ENCODE data around the gene NAT16. TPM values are rescaled to one million over a fixed set of nuclear protein-coding genes. Genes with fewer than 3 reads are reported as not detected.

The NAT16 gene
- total and polyA plus RNA-seq, 2 of the 13 experiments (the other 11 are each of a cell fraction or from before 2014, with no cell fraction given) = 0.04 TPM; not detected in 1

DNA sequence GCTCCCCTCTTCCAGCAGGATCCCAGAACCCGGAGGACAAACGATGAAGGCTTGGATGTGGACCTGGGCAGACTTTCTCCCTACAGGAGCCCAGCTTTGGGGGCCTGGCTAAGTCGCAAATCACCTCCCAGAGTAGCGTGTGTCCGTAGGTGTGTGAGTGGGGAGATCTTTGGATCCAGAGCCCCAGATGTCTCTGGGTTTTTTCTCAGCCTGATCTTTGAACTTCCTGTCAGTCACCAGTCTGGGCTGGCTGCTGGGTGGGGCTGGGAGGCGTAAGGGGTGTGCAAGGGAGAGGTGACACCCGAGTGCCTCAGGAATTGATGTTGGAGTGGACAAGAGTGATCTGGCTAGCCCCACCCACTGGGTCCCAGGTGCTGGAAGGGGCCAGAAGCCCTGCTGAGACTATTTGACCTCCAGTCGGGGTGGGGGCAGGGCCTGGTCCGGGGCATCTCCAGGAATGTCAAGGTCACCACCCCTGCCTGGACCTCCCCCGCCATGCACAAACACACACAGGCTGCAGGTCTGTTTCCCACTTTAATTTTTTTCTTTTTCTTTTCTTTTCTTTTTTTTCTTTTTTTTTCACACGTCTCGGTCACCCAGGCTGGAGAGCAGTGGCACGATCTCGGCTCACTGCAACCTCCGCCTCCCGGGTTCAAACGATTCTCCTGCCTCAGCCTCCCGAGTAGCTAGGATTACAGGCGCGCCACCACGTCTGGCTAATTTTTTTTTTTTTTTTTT, 20.9 kb upstream of the NAT16 start, which contains the start of gene MOGAT3 (continued):
- TF ChIP-seq, protein P1, sequence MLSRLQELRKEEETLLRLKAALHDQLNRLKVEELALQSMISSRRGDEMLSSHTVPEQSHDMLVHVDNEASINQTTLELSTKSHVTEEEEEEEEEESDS (CRISPR knock-in tag; IDR thresholded peaks at IDR 0.05; ENCODE audit: borderline replicate concordance) = no peak
- TF ChIP-seq, protein P2, sequence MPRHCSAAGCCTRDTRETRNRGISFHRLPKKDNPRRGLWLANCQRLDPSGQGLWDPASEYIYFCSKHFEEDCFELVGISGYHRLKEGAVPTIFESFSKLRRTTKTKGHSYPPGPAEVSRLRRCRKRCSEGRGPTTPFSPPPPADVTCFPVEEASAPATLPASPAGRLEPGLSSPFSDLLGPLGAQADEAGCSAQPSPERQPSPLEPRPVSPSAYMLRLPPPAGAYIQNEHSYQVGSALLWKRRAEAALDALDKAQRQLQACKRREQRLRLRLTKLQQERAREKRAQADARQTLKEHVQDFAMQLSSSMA (CRISPR knock-in tag; IDR thresholded peaks at IDR 0.05) = no peak; the same call in 1 of the 2 replicates
- TF ChIP-seq PHF8 (CRISPR knock-in tag; IDR thresholded peaks at IDR 0.05) = peak; percentile 63; the same call in 1 of the 2 replicates
- TF ChIP-seq, protein P3, sequence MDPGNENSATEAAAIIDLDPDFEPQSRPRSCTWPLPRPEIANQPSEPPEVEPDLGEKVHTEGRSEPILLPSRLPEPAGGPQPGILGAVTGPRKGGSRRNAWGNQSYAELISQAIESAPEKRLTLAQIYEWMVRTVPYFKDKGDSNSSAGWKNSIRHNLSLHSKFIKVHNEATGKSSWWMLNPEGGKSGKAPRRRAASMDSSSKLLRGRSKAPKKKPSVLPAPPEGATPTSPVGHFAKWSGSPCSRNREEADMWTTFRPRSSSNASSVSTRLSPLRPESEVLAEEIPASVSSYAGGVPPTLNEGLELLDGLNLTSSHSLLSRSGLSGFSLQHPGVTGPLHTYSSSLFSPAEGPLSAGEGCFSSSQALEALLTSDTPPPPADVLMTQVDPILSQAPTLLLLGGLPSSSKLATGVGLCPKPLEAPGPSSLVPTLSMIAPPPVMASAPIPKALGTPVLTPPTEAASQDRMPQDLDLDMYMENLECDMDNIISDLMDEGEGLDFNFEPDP (CRISPR knock-in tag; conservative IDR thresholded peaks at IDR 0.05) = no peak
- no peak for TF ChIP-seq SSRP1 (CRISPR knock-in tag; IDR thresholded peaks at IDR 0.05)
- peak; percentile 48; the same call in 1 of the 2 replicates for TF ChIP-seq ATF7-NPFF (CRISPR knock-in tag; IDR thresholded peaks at IDR 0.05; ENCODE audit: low read depth)
- TF ChIP-seq ZNF496 (CRISPR knock-in tag; IDR thresholded peaks at IDR 0.05; ENCODE audit: insufficient replicate concordance) = no peak
- no peak for TF ChIP-seq NFIB (CRISPR knock-in tag; IDR thresholded peaks at IDR 0.05; ENCODE audit: borderline replicate concordance)
- TF ChIP-seq ZNF256 (CRISPR knock-in tag; conservative IDR thresholded peaks at IDR 0.05) = no peak
- no peak for TF ChIP-seq TCF7 (IDR thresholded peaks at IDR 0.05; ENCODE audit: low read depth)
- TF ChIP-seq, protein P4, sequence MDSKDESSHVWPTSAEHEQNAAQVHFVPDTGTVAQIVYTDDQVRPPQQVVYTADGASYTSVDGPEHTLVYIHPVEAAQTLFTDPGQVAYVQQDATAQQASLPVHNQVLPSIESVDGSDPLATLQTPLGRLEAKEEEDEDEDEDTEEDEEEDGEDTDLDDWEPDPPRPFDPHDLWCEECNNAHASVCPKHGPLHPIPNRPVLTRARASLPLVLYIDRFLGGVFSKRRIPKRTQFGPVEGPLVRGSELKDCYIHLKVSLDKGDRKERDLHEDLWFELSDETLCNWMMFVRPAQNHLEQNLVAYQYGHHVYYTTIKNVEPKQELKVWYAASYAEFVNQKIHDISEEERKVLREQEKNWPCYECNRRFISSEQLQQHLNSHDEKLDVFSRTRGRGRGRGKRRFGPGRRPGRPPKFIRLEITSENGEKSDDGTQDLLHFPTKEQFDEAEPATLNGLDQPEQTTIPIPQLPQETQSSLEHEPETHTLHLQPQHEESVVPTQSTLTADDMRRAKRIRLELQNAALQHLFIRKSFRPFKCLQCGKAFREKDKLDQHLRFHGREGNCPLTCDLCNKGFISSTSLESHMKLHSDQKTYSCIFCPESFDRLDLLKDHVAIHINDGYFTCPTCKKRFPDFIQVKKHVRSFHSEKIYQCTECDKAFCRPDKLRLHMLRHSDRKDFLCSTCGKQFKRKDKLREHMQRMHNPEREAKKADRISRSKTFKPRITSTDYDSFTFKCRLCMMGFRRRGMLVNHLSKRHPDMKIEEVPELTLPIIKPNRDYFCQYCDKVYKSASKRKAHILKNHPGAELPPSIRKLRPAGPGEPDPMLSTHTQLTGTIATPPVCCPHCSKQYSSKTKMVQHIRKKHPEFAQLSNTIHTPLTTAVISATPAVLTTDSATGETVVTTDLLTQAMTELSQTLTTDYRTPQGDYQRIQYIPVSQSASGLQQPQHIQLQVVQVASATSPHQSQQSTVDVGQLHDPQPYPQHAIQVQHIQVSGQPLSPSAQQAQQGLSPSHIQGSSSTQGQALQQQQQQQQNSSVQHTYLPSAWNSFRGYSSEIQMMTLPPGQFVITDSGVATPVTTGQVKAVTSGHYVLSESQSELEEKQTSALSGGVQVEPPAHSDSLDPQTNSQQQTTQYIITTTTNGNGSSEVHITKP (CRISPR knock-in tag; IDR thresholded peaks at IDR 0.05; ENCODE audit: low read depth) = no peak
- TF ChIP-seq, protein P5, sequence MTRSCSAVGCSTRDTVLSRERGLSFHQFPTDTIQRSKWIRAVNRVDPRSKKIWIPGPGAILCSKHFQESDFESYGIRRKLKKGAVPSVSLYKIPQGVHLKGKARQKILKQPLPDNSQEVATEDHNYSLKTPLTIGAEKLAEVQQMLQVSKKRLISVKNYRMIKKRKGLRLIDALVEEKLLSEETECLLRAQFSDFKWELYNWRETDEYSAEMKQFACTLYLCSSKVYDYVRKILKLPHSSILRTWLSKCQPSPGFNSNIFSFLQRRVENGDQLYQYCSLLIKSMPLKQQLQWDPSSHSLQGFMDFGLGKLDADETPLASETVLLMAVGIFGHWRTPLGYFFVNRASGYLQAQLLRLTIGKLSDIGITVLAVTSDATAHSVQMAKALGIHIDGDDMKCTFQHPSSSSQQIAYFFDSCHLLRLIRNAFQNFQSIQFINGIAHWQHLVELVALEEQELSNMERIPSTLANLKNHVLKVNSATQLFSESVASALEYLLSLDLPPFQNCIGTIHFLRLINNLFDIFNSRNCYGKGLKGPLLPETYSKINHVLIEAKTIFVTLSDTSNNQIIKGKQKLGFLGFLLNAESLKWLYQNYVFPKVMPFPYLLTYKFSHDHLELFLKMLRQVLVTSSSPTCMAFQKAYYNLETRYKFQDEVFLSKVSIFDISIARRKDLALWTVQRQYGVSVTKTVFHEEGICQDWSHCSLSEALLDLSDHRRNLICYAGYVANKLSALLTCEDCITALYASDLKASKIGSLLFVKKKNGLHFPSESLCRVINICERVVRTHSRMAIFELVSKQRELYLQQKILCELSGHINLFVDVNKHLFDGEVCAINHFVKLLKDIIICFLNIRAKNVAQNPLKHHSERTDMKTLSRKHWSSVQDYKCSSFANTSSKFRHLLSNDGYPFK (CRISPR knock-in tag; IDR thresholded peaks at IDR 0.05; ENCODE audit: borderline replicate concordance) = peak; percentile 25; the same call in 1 of the 2 replicates
- TF ChIP-seq ZNF75D (CRISPR knock-in tag; IDR thresholded peaks at IDR 0.05; ENCODE audit: borderline replicate concordance) = no peak
- TF ChIP-seq, protein P6, sequence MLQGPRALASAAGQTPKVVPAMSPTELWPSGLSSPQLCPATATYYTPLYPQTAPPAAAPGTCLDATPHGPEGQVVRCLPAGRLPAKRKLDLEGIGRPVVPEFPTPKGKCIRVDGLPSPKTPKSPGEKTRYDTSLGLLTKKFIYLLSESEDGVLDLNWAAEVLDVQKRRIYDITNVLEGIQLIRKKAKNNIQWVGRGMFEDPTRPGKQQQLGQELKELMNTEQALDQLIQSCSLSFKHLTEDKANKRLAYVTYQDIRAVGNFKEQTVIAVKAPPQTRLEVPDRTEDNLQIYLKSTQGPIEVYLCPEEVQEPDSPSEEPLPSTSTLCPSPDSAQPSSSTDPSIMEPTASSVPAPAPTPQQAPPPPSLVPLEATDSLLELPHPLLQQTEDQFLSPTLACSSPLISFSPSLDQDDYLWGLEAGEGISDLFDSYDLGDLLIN (CRISPR knock-in tag; IDR thresholded peaks at IDR 0.05; ENCODE audit: borderline replicate concordance) = peak; percentile 58; the same call in 1 of the 2 replicates
- peak; percentile 20; the same call in 1 of the 2 replicates for TF ChIP-seq HOXA5 (CRISPR knock-in tag; IDR thresholded peaks at IDR 0.05)
- peak; percentile 91 for TF ChIP-seq MEIS1 (CRISPR knock-in tag; IDR thresholded peaks at IDR 0.05; ENCODE audit: borderline replicate concordance)
